Memory B cell (primary cell): ENCODE results near the gene MUSK.

Experiments used
- ATAC-seq: fragments of 150-1000 bp; cut with Tn5 transposase; 2 replicates; pipeline ENCODE4 v1.10.0; 2021; ENCODE audit warnings: low read depth, mild to moderate bottlenecking, moderate library complexity
- DNase-seq, 2 donors: peaks; one replicate each; pipeline ENCODE4 v3.0.0; 2022; ENCODE audit warnings: low spot score in 2 of 2
- H3K27ac Mint-ChIP-seq: one replicate; pipeline ENCODE4 v1.8.0; 2022; ENCODE audit warnings: mild to moderate bottlenecking, moderate library complexity, mixed read lengths
- H3K27me3 Mint-ChIP-seq: one replicate; pipeline ENCODE4 v1.8.0; 2022; ENCODE audit warnings: mixed read lengths
- H3K36me3 Mint-ChIP-seq: one replicate; pipeline ENCODE4 v1.8.0; 2022; ENCODE audit warnings: mild to moderate bottlenecking, mixed read lengths
- H3K4me1 Mint-ChIP-seq: one replicate; pipeline ENCODE4 v1.8.0; 2022; ENCODE audit warnings: mixed read lengths
- H3K4me3 Mint-ChIP-seq: one replicate; pipeline ENCODE4 v1.8.0; 2022; ENCODE audit warnings: mild to moderate bottlenecking, moderate library complexity, mixed read lengths
- H3K9me3 Mint-ChIP-seq: one replicate; pipeline ENCODE4 v1.8.0; 2022; ENCODE audit warnings: mixed read lengths

Gene MUSK

DNA sequence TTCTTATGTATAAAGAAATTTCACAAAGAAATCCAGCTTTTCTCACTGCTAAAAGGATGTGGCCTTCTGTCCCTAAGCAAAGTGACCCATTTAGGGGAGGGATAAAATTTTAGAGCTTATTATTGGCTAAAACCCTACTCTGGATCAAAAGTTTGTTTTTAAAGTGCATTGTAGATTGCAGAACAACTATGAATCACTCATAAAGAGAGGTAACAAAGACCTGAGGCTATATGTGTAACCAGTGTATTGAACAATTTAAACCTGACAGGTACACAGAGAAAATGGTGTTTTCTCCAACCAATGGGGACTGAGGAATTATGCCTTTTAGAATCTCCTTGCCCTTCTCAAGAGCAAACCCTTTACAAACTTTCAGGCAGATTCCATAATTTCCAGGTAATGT is 86.6 kb downstream of the MUSK start:
- Mint-ChIP-seq H3K36me3 (no peaks in the 10 kb centered on the region), H3K27me3 (no peaks in the 10 kb centered on the region), H3K27ac (no peak overlapping the region), H3K9me3 (peaks cover 8% of the 10 kb centered on the region), H3K4me3 (no peak overlapping the region), H3K4me1 (no peaks in the 10 kb centered on the region)
- ATAC-seq (no peak), DNase-seq (no peak)

DNA sequence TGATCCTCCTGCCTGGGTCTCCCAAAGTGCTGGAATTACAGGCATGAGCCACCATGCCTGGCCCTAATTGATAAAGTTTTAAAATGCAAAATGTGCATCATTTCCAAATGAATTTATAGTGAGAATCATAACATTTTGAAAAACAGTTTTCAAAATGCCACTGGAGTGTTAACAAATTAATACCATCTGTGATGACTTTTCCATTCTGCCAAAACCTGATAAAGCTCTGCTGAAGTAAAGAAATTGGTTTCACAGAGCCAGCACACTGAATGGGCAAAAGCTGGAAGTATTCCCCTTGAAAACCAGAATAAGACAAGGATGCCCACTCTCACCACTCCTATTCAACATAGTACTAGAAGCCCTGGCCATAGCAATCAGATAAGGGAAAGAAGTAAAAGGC is 89.6 kb downstream of the MUSK start:
- no peaks in the 10 kb centered on the region for H3K27me3 Mint-ChIP-seq
- no peaks in the 10 kb centered on the region for H3K4me1 Mint-ChIP-seq
- DNase-seq = no peak
- no peak overlapping the region for H3K27ac Mint-ChIP-seq
- no peaks in the 10 kb centered on the region for H3K36me3 Mint-ChIP-seq
- ATAC-seq = no peak
- H3K4me3 Mint-ChIP-seq = no peak overlapping the region
- peaks cover 7% of the 10 kb centered on the region for H3K9me3 Mint-ChIP-seq

DNA sequence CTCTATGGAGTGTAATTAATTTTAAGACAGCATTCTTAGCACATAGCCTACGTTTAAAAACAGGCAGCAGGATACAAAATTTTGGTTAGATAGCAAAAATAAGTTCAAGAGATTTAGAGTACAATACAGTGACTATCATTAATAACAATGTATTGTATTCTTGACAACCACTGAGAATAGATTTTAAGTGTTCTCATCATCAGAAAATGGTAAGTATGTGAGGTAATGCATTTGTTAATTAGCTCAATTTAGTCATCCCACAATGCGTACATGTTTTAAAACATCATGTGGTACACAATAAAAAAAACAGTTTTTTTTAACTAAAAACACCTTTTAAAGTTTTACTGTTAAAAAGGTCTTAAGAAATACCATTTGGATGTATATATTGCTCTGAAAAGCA is 94.2 kb downstream of the MUSK start:
- H3K4me1 Mint-ChIP-seq = no peaks in the 10 kb centered on the region
- no peak overlapping the region for H3K4me3 Mint-ChIP-seq
- no peaks in the 10 kb centered on the region for H3K36me3 Mint-ChIP-seq
- H3K9me3 Mint-ChIP-seq = peaks cover 7% of the 10 kb centered on the region
- no peak for DNase-seq
- no peaks in the 10 kb centered on the region for H3K27me3 Mint-ChIP-seq
- no peak for ATAC-seq
- no peak overlapping the region for H3K27ac Mint-ChIP-seq

DNA sequence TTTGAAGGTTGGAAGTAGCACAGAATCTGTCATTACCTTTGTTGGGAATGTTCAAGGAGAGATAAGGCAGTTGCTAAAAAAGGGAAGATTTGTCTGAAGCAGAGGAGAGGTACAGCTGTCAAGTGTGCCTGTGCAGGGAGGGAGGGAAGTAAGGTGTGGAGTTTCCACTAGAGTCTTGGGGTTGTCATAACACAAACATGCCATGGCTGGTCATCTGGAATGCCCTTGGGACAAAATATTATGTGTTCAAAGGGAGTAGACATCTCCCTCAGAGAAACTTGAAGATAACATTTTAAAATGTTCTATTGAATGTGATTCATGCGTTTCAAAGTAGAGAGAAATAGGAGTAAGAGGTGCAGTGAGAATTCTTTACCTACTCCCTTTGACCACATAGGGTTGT is 95.0 kb downstream of the MUSK start:
- Mint-ChIP-seq H3K4me1 (no peaks in the 10 kb centered on the region), H3K4me3 (no peak overlapping the region), H3K9me3 (peaks cover 6% of the 10 kb centered on the region), H3K27me3 (no peaks in the 10 kb centered on the region), H3K36me3 (no peaks in the 10 kb centered on the region), H3K27ac (no peak overlapping the region)
- DNase-seq (no peak), ATAC-seq (no peak)

DNA sequence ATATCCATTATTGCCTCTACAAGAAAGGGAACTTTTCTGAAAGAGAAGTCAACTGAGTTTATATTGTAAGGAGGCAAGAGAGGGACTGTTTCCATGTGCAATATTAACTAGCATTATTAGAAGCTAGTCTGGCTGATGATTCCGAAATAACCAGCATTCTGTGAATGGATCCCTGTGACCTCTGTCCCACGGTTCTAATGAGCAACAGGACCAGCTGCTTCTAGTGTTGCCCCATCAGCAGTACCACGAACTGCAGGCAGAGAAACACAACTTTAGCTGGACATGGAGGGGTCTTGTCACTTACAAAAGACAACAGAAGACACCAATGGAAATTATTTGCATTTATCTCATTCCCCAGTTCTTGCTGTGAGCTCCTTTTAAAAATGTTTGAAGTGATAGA is 95.4 kb downstream of the MUSK start:
- ATAC-seq = no peak
- no peaks in the 10 kb centered on the region for H3K36me3 Mint-ChIP-seq
- no peak for DNase-seq
- no peak overlapping the region for H3K4me3 Mint-ChIP-seq
- H3K4me1 Mint-ChIP-seq = no peaks in the 10 kb centered on the region
- no peaks in the 10 kb centered on the region for H3K27me3 Mint-ChIP-seq
- H3K27ac Mint-ChIP-seq = no peak overlapping the region
- peaks cover 1% of the 10 kb centered on the region for H3K9me3 Mint-ChIP-seq

DNA sequence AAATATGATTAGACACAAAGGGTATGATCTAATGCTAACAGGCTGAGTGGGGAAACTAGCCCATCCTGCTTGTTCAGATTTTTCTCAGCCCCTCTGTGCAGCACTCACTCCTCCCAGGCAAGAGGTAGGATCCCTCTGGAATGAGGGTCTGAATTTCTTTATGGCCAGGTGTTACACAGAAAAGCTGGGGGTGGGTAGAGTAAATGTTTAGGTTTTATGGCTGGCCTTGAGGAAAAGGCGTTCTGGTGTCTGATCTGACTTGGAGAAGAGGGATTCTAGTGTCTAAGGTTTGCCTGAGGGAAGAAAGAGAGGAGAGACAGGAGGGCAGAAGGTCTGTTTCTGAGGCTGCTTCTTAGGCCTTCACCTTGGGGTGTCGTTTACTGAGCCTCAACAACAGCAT is 97.3 kb downstream of the MUSK start:
- Mint-ChIP-seq H3K9me3 (peaks cover 1% of the 10 kb centered on the region), H3K36me3 (no peaks in the 10 kb centered on the region), H3K4me1 (no peaks in the 10 kb centered on the region), H3K27me3 (no peaks in the 10 kb centered on the region), H3K4me3 (no peak overlapping the region), H3K27ac (no peak overlapping the region)
- DNase-seq (no peak), ATAC-seq (no peak)

DNA sequence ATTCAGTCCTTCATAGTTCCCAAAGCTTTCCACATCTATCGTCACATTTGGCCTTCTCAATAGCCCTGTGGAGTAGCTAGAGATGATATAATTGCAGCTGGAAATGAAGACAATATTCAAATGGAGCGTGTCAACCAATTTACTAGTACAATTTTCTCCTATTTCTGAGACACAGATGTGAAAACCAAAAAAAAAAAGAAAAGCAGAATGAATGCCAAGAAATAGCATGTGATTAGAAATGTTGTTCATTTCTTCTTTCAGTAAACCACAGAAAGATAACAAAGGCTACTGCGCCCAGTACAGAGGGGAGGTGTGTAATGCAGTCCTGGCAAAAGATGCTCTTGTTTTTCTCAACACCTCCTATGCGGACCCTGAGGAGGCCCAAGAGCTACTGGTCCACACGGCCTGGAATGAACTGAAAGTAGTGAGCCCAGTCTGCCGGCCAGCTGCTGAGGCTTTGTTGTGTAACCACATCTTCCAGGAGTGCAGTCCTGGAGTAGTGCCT is 99.0 kb downstream of the MUSK start:
- H3K27me3 Mint-ChIP-seq = no peaks in the 10 kb centered on the region
- no peak for ATAC-seq
- DNase-seq = no peak
- H3K9me3 Mint-ChIP-seq = peaks cover 1% of the 10 kb centered on the region
- no peak overlapping the region for H3K27ac Mint-ChIP-seq
- H3K4me1 Mint-ChIP-seq = no peaks in the 10 kb centered on the region
- no peaks in the 10 kb centered on the region for H3K36me3 Mint-ChIP-seq
- no peak overlapping the region for H3K4me3 Mint-ChIP-seq

DNA sequence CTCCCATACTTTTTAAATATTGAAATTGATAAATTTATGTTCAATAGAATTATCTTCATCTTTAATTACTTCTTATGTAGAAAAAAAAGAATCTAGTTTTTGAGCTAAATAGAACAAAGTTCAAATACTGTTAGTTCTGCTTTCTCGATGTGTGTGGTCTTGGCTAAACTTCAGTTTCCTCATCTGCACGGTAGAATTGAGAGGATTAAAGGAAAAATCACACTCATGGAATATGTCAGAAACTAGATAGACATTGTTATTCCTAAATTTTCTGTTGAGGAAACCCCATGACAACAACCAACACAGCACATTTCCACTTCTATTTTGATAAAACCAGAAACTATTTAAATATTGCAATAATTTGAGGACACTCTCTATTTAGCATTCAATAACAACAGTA is 100.3 kb downstream of the MUSK start:
- Mint-ChIP-seq H3K4me1 (no peaks in the 10 kb centered on the region), H3K27ac (no peak overlapping the region), H3K27me3 (no peaks in the 10 kb centered on the region), H3K36me3 (no peaks in the 10 kb centered on the region), H3K4me3 (no peak overlapping the region), H3K9me3 (peaks cover 1% of the 10 kb centered on the region)
- ATAC-seq (no peak), DNase-seq (no peak)

DNA sequence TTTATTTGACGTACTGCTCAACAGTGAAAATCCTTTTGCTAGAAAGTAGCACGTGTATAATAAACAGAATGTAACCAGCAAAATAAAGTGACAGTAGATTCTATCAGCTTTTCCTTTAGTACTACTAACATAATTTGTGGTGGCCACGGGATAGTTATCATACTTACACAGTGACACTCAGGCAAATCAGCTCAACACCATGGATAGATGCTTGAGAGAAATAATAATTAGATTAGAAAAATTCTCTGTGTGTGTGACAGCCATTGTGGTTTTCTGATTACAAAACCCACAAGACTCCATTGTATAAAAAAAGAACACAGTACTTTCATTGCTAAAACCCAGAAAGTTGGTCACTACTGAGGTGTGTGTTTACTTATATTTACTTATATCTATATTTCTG is 101.1 kb downstream of the MUSK start:
- Mint-ChIP-seq H3K27me3 (no peaks in the 10 kb centered on the region), H3K9me3 (no peaks in the 10 kb centered on the region), H3K4me3 (no peak overlapping the region), H3K4me1 (no peaks in the 10 kb centered on the region), H3K36me3 (no peaks in the 10 kb centered on the region), H3K27ac (no peak overlapping the region)
- DNase-seq = no peak
- ATAC-seq = no peak

DNA sequence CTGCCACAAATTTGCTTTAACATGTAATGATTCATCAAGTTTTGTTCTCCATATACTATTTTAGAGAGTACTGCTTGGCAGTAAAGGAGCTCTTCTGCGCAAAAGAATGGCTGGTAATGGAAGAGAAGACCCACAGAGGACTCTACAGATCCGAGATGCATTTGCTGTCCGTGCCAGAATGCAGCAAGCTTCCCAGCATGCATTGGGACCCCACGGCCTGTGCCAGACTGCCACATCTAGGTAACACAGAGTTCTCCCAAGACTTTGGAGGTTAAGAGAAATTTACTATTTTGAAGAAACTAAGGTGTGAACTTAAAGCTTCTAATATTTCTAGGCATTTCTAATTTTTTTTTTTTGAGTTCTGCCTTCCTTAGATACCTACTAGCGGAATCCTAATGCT is 107.1 kb downstream of the MUSK start:
- H3K27me3 Mint-ChIP-seq = no peaks in the 10 kb centered on the region

DNA sequence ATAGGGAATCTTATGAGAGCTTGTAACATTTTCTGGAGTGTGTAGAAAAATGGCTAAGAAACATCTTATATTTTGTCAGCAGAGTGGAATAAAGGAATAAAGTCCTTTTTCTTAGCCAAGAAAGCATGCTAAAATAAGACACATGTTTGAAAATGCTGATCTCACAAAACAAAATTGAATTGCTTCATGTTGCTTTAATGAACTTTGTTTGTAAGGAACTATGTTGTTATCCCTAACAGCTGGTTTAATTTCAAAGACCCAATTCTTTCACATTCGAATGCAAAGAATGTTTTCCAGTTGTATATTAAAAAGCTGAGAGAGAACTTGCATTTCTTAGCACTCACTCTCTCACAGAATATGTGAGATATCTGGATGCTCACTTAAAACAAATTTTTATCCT is 107.6 kb downstream of the MUSK start:
- no peaks in the 10 kb centered on the region for H3K36me3 Mint-ChIP-seq
- H3K4me1 Mint-ChIP-seq = no peaks in the 10 kb centered on the region
- no peaks in the 10 kb centered on the region for H3K27me3 Mint-ChIP-seq
- H3K9me3 Mint-ChIP-seq = no peaks in the 10 kb centered on the region
- ATAC-seq = no peak
- DNase-seq = no peak
- H3K27ac Mint-ChIP-seq = no peak overlapping the region
- no peak overlapping the region for H3K4me3 Mint-ChIP-seq

More for the DNA sequence above, 107.1 kb downstream of the MUSK start:
- no peak overlapping the region for H3K27ac Mint-ChIP-seq
- no peaks in the 10 kb centered on the region for H3K4me1 Mint-ChIP-seq
- ATAC-seq (no peak), DNase-seq (no peak)
- no peak overlapping the region for H3K4me3 Mint-ChIP-seq
- no peaks in the 10 kb centered on the region for H3K36me3 Mint-ChIP-seq
- H3K9me3 Mint-ChIP-seq = no peaks in the 10 kb centered on the region

DNA sequence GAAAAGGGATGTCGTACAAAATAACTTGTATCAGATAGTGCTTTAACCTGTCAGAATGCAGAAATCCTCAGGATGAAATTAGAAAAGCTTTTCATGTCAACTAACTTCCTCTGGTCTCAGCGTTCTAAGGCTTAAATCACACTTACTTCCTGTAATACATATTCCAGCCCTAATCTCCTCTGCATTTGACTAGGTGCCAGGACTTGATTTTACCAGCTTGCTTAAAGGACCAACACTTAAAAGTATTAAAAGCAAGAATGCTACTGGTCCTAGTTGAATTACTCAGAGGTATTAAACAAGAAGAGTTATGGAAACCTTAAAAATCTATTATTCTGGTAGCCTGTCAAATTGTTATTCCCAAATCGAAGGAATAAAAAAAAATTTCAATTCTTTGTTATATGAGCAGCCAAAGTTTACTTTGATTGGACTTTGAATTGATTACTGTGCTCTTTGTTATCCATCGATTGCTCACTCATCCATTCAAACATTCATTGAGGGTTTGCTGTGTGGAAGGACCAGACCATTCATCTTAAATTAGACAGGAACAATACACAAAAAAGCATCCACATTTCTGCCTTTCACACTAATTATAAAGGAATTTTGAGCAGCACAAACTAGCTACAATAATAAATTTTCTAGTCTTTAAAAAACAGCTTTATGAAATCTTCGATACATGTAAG is 108.7 kb downstream of the MUSK start:
- no peaks in the 10 kb centered on the region for H3K4me1 Mint-ChIP-seq

DNA sequence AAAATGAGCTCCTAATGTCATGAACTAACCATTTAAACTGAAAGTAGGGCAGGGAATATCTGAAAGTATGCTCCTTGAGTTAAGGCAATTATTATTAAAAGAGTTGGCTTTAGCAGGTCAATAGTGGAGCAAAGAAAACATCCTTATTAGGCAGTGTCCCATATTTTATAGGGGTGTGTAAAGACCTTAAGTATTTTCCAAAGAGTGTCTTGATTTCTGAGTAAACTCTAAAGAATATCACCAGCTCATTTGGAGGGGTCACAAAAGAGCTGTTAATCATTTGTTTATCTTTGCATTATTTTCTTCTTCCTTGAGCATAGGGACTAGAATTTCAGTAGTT is 109.3 kb downstream of the MUSK start:
- DNase-seq (no peak), ATAC-seq (no peak)
- no peaks in the 10 kb centered on the region for H3K4me1 Mint-ChIP-seq
- no peaks in the 10 kb centered on the region for H3K27me3 Mint-ChIP-seq
- no peak overlapping the region for H3K4me3 Mint-ChIP-seq
- H3K36me3 Mint-ChIP-seq = no peaks in the 10 kb centered on the region
- no peak overlapping the region for H3K27ac Mint-ChIP-seq
- no peaks in the 10 kb centered on the region for H3K9me3 Mint-ChIP-seq

More for the DNA sequence above, 108.7 kb downstream of the MUSK start:
- H3K36me3 Mint-ChIP-seq = no peaks in the 10 kb centered on the region
- no peaks in the 10 kb centered on the region for H3K27me3 Mint-ChIP-seq
- no peak for ATAC-seq
- H3K27ac Mint-ChIP-seq = no peak overlapping the region
- H3K9me3 Mint-ChIP-seq = no peaks in the 10 kb centered on the region
- H3K4me3 Mint-ChIP-seq = no peak overlapping the region
- DNase-seq = no peak

DNA sequence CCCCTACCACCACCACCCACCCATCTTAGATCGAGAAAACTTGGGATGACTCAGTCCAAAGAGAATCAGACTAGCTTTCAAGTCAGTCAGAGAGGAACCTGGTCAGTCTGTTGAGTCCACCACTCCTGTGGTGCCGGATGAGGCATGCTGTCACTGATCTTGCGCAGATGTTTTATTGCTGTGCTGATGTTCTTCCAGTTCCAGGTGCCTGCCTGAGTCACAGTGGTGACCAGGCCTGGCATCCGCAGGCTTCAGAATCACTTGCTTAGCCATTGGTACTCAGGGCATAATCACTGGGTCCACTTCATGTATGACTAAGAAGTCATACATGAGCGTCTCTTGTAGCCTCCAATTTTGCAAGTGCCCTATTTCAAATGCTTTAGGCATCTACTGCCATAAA is 114.1 kb downstream of the MUSK start:
- ATAC-seq (no peak), DNase-seq (no peak)
- H3K27me3 Mint-ChIP-seq = no peaks in the 10 kb centered on the region
- H3K4me3 Mint-ChIP-seq = no peak overlapping the region
- H3K4me1 Mint-ChIP-seq = no peaks in the 10 kb centered on the region
- H3K9me3 Mint-ChIP-seq = no peaks in the 10 kb centered on the region
- H3K27ac Mint-ChIP-seq = no peak overlapping the region
- no peaks in the 10 kb centered on the region for H3K36me3 Mint-ChIP-seq

DNA sequence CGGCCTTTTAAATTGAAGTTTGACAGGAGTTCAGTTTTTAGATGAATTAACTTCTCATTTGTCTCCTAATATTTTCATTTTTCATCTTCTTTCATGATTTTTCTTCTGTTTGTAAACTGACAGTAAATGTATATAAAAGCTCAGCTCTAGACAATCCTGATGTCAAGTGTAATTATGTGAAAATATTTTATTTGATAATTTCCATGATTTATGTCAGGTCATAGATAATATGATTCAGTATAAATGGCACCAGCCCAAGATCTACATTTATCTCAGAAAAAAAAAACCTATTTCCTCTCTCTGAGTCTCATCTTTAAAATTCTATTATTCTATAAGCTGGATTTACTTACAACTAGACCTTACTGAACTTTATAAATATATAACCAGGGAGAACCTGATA is 115.7 kb downstream of the MUSK start:
- no peak for DNase-seq
- ATAC-seq = no peak
- H3K27ac Mint-ChIP-seq = no peak overlapping the region
- H3K4me1 Mint-ChIP-seq = no peaks in the 10 kb centered on the region
- no peaks in the 10 kb centered on the region for H3K9me3 Mint-ChIP-seq
- H3K27me3 Mint-ChIP-seq = no peaks in the 10 kb centered on the region
- no peaks in the 10 kb centered on the region for H3K36me3 Mint-ChIP-seq
- H3K4me3 Mint-ChIP-seq = no peak overlapping the region
